Measurements from ENCODE around the gene DOCK3. TPM values are rescaled to one million over a fixed set of nuclear protein-coding genes. Genes with fewer than 3 reads are reported as not detected.

The DOCK3 gene
- total and polyA plus RNA-seq, 4 donors = 0.01 to 0.08 (median 0.06) TPM; not detected in 1

GRCh38 chr3:51394541-51394940, 719.8 kb downstream of the DOCK3 start:
- Histone ChIP-seq H3K9me3 (ENCODE audit: control insufficient read depth in 4 of 4, low read length in 3 of 4) (no peaks in the 10 kb centered on the region), H3K9ac (ENCODE audit: low read depth in 1 of 2, low read length in 2 of 2) (no peak overlapping the region), H3K27me3 (ENCODE audit: control insufficient read depth in 4 of 4, insufficient read depth in 4 of 4, low read length in 3 of 4) (no peaks in the 10 kb centered on the region), H3K4me3 (ENCODE audit: low read depth in 1 of 3, low read length in 3 of 3) (no peak overlapping the region), H3K36me3 (ENCODE audit: control insufficient read depth in 4 of 4, insufficient read depth in 3 of 4, low read depth in 1 of 4, low read length in 3 of 4) (peaks cover 6 to 50% (median 14%) of the 10 kb centered on the region in 4 donors), H3K27ac (ENCODE audit: low read depth in 1 of 2, low read length in 2 of 2) (no peak overlapping the region), H3K4me1 (ENCODE audit: control insufficient read depth in 4 of 4, insufficient read depth in 4 of 4, low read length in 3 of 4) (peaks cover 13 to 42% (median 34%) of the 10 kb centered on the region in 4 donors)
- TF ChIP-seq REST (IDR thresholded peaks at IDR 0.05) (no peak), YY1 (IDR thresholded peaks at IDR 0.05) (no peak), NR2F2 (IDR thresholded peaks at IDR 0.05) (no peak), FOXA2 (IDR thresholded peaks at IDR 0.05) (no peak), TAF1 (conservative IDR thresholded peaks at IDR 0.05) (no peak), GABPA (IDR thresholded peaks at IDR 0.05 in 1 of 2, conservative IDR thresholded peaks at IDR 0.05 in 1 of 2) (no peak), RAD21 (IDR thresholded peaks at IDR 0.05) (no peak), HNF4A (conservative IDR thresholded peaks at IDR 0.05) (no peak), EGR1 (IDR thresholded peaks at IDR 0.05; ENCODE audit: low read depth in 2 of 2) (no peak), CTCF (IDR thresholded peaks at IDR 0.05; ENCODE audit: low read depth, low read length, missing input control) (no peak), JUND (IDR thresholded peaks at IDR 0.05) (no peak), ZBTB33 (IDR thresholded peaks at IDR 0.05) (no peak), RXRA (IDR thresholded peaks at IDR 0.05) (no peak), SP1 (IDR thresholded peaks at IDR 0.05) (no peak), FOXA1 (IDR thresholded peaks at IDR 0.05) (no peak), ATF3 (IDR thresholded peaks at IDR 0.05) (no peak)
- 92% methylated on average over 5 of the region's 5 CpGs for WGBS
- DNase-seq (ENCODE audit: low spot score) = no peak

Measured in liver (tissue), 9 donors.